GM12891 (cell line): ENCODE measurements around the gene POR. TPM values are rescaled to one million over a fixed set of nuclear protein-coding genes. Genes with fewer than 3 reads are reported as not detected.
"Not testable (repeated sequence)": the region's sequence is repeated elsewhere in the genome, so short reads cannot be mapped to it uniquely, and the experiment has no call there.

ENCODE experiments used
- DNase-seq: peaks from one replicate; pipeline ENCODE4 v3.0.0; 2011; ENCODE audit warnings: low spot score; ENCODE audit not compliant: insufficient read length
- FAIRE-seq: peaks from 2 replicates; lab custom pipeline; 2011; peaks lifted over from hg19 to GRCh38; lab: Jason Lieb, UNC
- PAX5 ChIP-seq: IDR thresholded peaks from 2 replicates; pipeline ENCODE4 v1.6.1; 2011; ENCODE audit warnings: low read length, moderate library complexity, mild to moderate bottlenecking; ENCODE audit not compliant: insufficient read depth, severe bottlenecking
- POLR2A ChIP-seq: IDR thresholded peaks from 2 replicates; pipeline ENCODE4 v1.6.1; 2011; ENCODE audit warnings: low read depth, low read length, control low read depth
- POLR2AphosphoS5 ChIP-seq: IDR thresholded peaks from 2 replicates; pipeline ENCODE4 v1.6.1; 2011; ENCODE audit warnings: low read depth, low read length, control low read depth
- POU2F2 ChIP-seq: IDR thresholded peaks from 2 replicates; pipeline ENCODE4 v1.6.1; 2011; ENCODE audit warnings: low read depth, mild to moderate bottlenecking, control low read depth, low read length, moderate library complexity
- SPI1 ChIP-seq: IDR thresholded peaks from 2 replicates; pipeline ENCODE4 v1.6.1; 2011; ENCODE audit warnings: low read depth, low read length, control low read depth
- TAF1 ChIP-seq: IDR thresholded peaks from 2 replicates; pipeline ENCODE4 v1.6.1; 2011; ENCODE audit warnings: low read depth, low read length, control low read depth
- polyA plus RNA-seq: library from polyadenylated mRNA; unstranded; fragments of >200 nt; gene quantifications from one replicate; pipeline ENCODE4 v1.2.1, GENCODE V29; 2012; ENCODE audit warnings: low read depth, missing spikeins, inconsistent platforms; ENCODE audit not compliant: missing spikeins

The POR gene
- 41.4 TPM for polyA plus RNA-seq

- DNase-seq = peak; percentile 92
- FAIRE-seq = peak; percentile 95
- TF ChIP-seq TAF1 = peak; percentile 94
- peak; percentile 17; the same call in 1 of the 2 replicates for TF ChIP-seq SPI1
- TF ChIP-seq POLR2A = peak; percentile 98
- peak; percentile 98 for TF ChIP-seq POLR2AphosphoS5
- no peak for TF ChIP-seq PAX5
- TF ChIP-seq POU2F2 = peak; percentile 83
These were observed at the start of gene POR for GRCh38 chr7:75914655-75915415. Gene POR (plus strand): TSS chr7:75915155. CDS start chr7:75954002, 38,847 bp downstream.

DNA sequence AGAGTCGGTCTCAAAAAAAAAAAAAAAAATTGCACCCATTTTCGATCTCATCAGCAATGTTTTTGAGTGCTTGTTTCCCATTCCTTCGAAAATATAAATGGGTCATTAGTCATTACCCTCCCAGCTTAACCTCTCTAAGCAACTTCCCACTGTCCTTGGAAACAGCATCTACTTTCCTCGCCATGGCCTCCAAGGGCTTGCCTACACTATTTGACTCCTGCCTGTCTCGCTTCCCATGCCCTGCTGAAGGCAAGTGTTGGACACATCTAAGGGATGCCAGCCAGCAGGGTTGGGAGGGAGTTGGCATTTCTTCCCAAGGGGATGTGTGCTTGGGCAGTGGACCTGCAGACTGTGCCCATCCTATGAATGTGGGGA, 48.9 kb upstream of the POR start:
- TF ChIP-seq SPI1 (no peak), POLR2AphosphoS5 (no peak), TAF1 (no peak), POLR2A (no peak), POU2F2 (no peak), PAX5 (no peak)
- no peak for FAIRE-seq
- DNase-seq = no peak

DNA sequence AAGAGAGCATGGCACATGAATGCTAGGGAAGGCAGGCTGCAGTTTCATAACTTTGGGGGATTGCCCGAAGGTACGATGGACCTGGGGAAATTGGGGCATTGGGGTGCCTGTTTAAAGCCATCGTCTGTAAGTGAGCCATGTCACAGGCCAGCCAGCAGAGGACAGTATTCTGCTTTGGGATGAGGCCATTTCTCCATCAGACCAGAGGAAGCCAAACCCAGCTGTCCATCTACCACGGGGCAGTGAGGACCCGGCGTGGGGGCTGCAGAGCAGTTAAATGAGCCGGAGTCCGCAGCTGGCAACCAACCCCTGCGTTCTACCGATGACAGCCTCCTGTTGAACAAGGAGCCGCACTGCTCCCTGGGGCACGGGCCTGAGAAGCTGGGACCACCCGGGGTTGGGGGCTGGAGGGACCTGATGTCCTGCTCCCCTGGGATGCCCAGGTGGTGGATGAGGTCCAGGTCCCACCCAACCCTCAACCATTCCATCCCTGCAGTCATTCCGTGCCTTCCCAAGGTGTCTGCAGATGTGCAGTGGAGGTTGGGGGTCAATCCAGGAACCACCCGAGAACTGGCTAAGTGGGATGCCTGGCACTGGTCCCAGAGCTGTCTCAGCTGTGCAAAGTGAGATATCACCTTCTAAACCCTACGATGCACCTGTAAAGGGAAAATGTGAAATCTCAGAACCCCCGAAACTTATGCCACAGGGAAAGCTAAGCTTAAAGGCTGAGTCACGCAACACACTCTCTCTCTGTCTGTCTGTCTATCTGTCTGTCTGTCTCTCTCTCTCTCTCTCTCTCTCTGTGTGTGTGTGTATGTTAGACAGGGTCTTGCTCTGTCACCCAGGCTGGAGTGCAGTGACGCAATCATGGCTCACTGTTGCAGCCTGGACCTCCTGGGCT, 48.2 kb upstream of the POR start:
- DNase-seq (peak; percentile 48), FAIRE-seq (peak; percentile 31)

GRCh38 chr7:75867390-75867717, 47.6 kb upstream of the POR start:
- TF ChIP-seq SPI1 = no peak
- no peak for TF ChIP-seq POLR2AphosphoS5
- TF ChIP-seq POLR2A = no peak
- TF ChIP-seq PAX5 = no peak
- TF ChIP-seq POU2F2 = no peak
- no peak for TF ChIP-seq TAF1
- no peak for DNase-seq
- no peak for FAIRE-seq

More for the DNA sequence above, 48.2 kb upstream of the POR start:
- no peak for TF ChIP-seq TAF1
- TF ChIP-seq POU2F2 = no peak

DNA sequence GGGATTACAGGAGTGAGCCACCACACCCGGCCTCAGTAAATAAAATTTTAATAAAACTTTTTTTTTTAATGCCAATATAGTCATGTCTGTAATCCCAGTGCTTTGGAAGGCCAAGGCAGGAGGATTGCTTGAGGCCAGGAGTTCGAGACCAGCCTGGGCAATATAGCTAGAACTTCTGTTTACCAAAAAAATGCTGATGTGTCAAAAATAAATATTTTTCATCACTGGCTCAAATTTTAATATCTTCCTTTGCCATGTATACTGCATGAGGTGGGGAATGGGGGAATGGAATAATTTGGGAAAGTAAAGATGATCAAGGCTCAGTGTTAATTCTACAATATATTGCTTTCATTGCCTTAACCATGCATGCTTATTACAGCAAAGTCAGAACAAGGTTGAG, 46.8 kb upstream of the POR start:
- DNase-seq (no peak), FAIRE-seq (no peak)
- no peak for TF ChIP-seq PAX5
- TF ChIP-seq SPI1 = no peak
- no peak for TF ChIP-seq POU2F2
- no peak for TF ChIP-seq POLR2A
- no peak for TF ChIP-seq POLR2AphosphoS5
- no peak for TF ChIP-seq TAF1

GRCh38 chr7:75869776-75870379, 45.1 kb upstream of the POR start:
- DNase-seq = no peak
- no peak for FAIRE-seq
- no peak for TF ChIP-seq PAX5
- TF ChIP-seq POU2F2 = no peak
- no peak for TF ChIP-seq POLR2AphosphoS5
- TF ChIP-seq SPI1 = no peak
- no peak for TF ChIP-seq TAF1
- TF ChIP-seq POLR2A = no peak

DNA sequence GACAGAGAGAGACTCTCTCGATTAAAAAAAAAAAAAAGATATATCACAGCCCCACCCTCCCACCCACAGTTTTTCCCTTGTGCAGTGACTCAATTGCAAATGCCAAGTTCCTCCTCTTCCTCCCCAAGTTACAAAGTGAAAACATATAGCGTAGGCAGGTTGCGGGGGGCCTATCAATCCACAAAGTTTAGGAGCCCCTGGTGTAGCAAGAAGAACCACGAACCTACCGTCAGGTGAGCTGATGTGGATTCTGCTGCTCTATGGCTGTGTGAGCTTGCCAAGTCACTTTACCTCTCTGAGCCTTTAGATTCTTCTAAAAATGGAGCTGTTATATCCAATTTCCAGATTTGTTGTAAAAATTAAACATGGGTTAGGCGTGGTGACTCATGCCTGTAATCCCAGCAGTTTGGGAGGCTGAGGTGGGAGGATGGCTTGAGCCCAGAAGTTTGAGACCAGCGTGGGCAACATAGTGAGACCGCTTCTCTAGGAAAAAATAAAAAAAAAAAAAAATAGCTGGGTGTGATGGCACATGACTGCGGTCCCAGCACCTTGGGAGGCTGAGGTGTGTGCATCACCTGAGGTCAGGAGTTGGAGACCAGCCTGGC, 44.3 kb upstream of the POR start:
- no peak for DNase-seq
- FAIRE-seq = no peak
- no peak for TF ChIP-seq TAF1
- no peak for TF ChIP-seq SPI1
- TF ChIP-seq POLR2AphosphoS5 = no peak
- no peak for TF ChIP-seq POLR2A
- no peak for TF ChIP-seq POU2F2
- no peak for TF ChIP-seq PAX5

DNA sequence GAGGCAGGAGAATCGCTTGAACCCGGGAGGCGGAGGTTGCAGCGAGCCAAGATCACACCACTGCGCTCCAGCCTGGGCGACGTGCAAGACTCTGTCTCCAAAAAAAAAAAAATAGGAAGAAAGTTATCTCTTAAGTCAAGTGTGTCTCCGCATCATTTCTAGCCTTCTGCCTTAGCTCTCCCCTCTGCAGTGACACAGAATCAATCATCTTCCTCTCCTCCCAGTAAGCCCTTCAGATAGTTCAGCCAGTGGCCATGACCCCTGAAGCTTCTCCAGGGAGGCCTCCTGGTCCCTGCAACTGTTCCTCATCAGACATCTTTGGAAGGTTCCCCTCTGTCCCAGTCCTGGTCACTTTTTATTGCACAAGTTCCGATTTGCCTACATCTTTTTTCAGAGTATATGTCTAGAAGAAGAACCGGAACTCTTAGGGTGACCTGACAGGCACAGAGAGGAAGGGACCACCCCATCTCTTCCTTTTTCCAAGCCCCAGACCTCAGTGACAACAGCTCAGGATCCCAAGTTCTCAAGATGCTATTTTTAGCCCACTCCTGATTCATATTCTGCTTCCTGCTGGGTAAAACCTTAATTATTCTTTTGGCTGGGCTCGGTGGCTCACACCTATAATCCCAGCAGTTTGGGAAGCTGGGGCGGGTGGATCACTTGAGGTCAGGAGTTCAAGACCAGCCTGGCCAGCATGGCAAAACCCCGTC, 42.7 kb upstream of the POR start:
- TF ChIP-seq SPI1 = no peak
- TF ChIP-seq POU2F2 = no peak
- TF ChIP-seq PAX5 = no peak
- TF ChIP-seq POLR2A = no peak
- TF ChIP-seq TAF1 = no peak
- TF ChIP-seq POLR2AphosphoS5 = no peak
- DNase-seq = no peak
- FAIRE-seq = no peak

DNA sequence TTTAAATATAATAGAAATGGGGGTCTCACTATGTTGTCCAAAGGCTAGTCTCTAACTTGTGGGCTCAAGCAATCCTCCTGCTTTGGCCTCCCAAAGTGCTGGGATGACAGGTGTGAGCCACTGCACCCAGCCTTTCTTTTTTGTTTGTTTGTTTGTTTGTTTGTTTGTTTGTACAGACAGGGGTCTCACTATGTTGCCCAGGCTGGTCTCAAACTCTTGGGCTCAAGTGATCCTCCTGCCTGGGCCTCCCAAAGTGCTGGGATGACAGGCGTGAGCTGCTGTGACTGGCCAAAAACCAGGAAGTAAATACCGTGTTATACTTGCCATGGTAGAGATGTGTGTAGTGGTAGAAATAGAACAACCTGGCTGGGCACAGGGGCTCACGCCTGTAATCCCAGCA, 40.8 kb upstream of the POR start:
- not testable (repeated sequence) for FAIRE-seq, DNase-seq
